K562 (cell line): ENCODE measurements around the gene PTGIR. TPM values are rescaled to one million over a fixed set of nuclear protein-coding genes. Genes with fewer than 3 reads are reported as not detected.

Experiments
- BACH1 ChIP-seq: fragments of 200-800 bp; sonication (Bioruptor generic); IDR thresholded peaks from 2 replicates; pipeline ENCODE4 v1.6.1; 2016; ENCODE audit warnings: missing genetic modification characterization, missing compliant biosample characterization
- ETS2 ChIP-seq: IDR thresholded peaks from 2 replicates; pipeline ENCODE4 v1.6.1; 2016; ENCODE audit warnings: borderline replicate concordance, missing genetic modification characterization, mild to moderate bottlenecking, moderate library complexity, missing compliant biosample characterization; ENCODE audit not compliant: poor library complexity, severe bottlenecking
- FOXP1 ChIP-seq: sonication (generic); formaldehyde crosslinking; IDR thresholded peaks from 2 replicates; pipeline ENCODE4 v1.8.0; 2022; ENCODE audit warnings: mild to moderate bottlenecking, missing genetic modification reagents
- GTF2A2 ChIP-seq: IDR thresholded peaks from 2 replicates; pipeline ENCODE4 v1.6.1; 2016; ENCODE audit warnings: mild to moderate bottlenecking, missing genetic modification characterization, missing compliant biosample characterization
- LARP7 ChIP-seq: fragments of 450-650 bp; IDR thresholded peaks from 2 replicates; pipeline ENCODE4 v1.6.1; 2016
- MAZ ChIP-seq, 2 experiments: fragments of 450-650 bp in 1 of 2; sonication (generic) in 1 of 2; formaldehyde crosslinking; IDR thresholded peaks in 1 of 2; conservative IDR thresholded peaks in 1 of 2; 2 replicates each; pipeline versions ENCODE4 v1.4.0 to v1.5.0; 2020; ENCODE audit warnings: mild to moderate bottlenecking in 1 of 2, missing genetic modification reagents in 1 of 2
- MEF2D ChIP-seq: conservative IDR thresholded peaks from 2 replicates; pipeline ENCODE4 v1.6.1; 2016; ENCODE audit warnings: low read depth, missing genetic modification characterization, missing compliant biosample characterization
- NEUROD1 ChIP-seq: fragments of 150-350 bp; IDR thresholded peaks from 2 replicates; pipeline ENCODE4 v1.6.1; 2014; ENCODE audit warnings: borderline replicate concordance, low read length, low read depth; ENCODE audit not compliant: partially characterized antibody
- POLR2AphosphoS5 ChIP-seq: IDR thresholded peaks from 2 replicates; pipeline ENCODE4 v1.6.1; 2011; ENCODE audit warnings: mild to moderate bottlenecking, low read depth, low read length, moderate library complexity; ENCODE audit not compliant: control insufficient read depth, insufficient read depth
- PTRF ChIP-seq: fragments of 450-650 bp; IDR thresholded peaks from 2 replicates; pipeline ENCODE4 v1.6.1; 2016; ENCODE audit warnings: mild to moderate bottlenecking, missing genetic modification characterization, missing compliant biosample characterization
- RCOR1 ChIP-seq, 2 experiments: IDR thresholded peaks; 2 replicates each; pipeline ENCODE4 v1.6.1; 2012; ENCODE audit warnings: low read depth in 2 of 2, low read length in 2 of 2, borderline replicate concordance in 1 of 2, improper control_type of control experiment in 1 of 2
- RHOXF2B ChIP-seq: fragments of 250-450 bp; sonication (Bioruptor Pico); conservative IDR thresholded peaks from 2 replicates; pipeline ENCODE4 v1.5.1; 2021
- SRSF9 ChIP-seq: fragments of 200-400 bp; formaldehyde crosslinking; IDR thresholded peaks from 2 replicates; pipeline ENCODE4 v1.6.1; 2017; ENCODE audit warnings: low read depth, low read length, borderline replicate concordance
- TRIM25 ChIP-seq: fragments of 450-650 bp; IDR thresholded peaks from 2 replicates; pipeline ENCODE4 v1.7.0; 2016; ENCODE audit warnings: borderline replicate concordance
- YY1 ChIP-seq, 3 experiments: IDR thresholded peaks; 2 replicates each; pipeline ENCODE4 v1.6.1; 2011; ENCODE audit warnings: low read length in 2 of 3, mild to moderate bottlenecking in 2 of 3, moderate library complexity in 2 of 3, borderline replicate concordance in 1 of 3, control low read depth in 1 of 3, low read depth in 1 of 3; ENCODE audit not compliant: insufficient read depth in 3 of 3, insufficient replicate concordance in 2 of 3, control insufficient read depth in 1 of 3, insufficient read length in 1 of 3; ENCODE audit errors: extremely low read depth in 1 of 3
- ZNF668 ChIP-seq: fragments of 250-450 bp; sonication (Bioruptor Pico); IDR thresholded peaks from 2 replicates; pipeline ENCODE4 v1.8.0; 2022; ENCODE audit warnings: mild to moderate bottlenecking, inconsistent platforms
- polyA plus RNA-seq, 8 experiments: library from polyadenylated mRNA; depleted of rRNA in 4 of 8; stranded (reverse) in 5 of 8; unstranded in 3 of 8; fragments of >200 nt; fragmentation: Nextera tagmentation in 2 of 8; fragmentation: Illumina TruSeq in 1 of 8; extraction: Ambion mirVana in 2 of 8; extraction: Trizol in 1 of 8; gene quantifications; 2 replicates each; pipeline versions ENCODE4 v1.2.1 to v1.2.3, GENCODE V29; 2011 to 2014; ENCODE audit warnings: inconsistent platforms in 1 of 8, missing spikeins in 1 of 8
- total RNA-seq, 7 experiments: library from RNA; depleted of rRNA in 6 of 7; stranded (reverse); fragments of >200 nt in 6 of 7; fragmentation: Illumina TruSeq in 2 of 7; extraction: Trizol in 2 of 7; gene quantifications; 2 replicates each; pipeline versions ENCODE4 v1.2.1 to v1.2.3, GENCODE V29; 2011 to 2021; ENCODE audit warnings: low replicate concordance in 1 of 7
- TF ChIP-seq, protein P1 (sequence below), 2 experiments: fragments of 450-650 bp; conservative IDR thresholded peaks; 2 replicates each; pipeline ENCODE4 v1.6.1; 2017; ENCODE audit warnings: mild to moderate bottlenecking in 2 of 2, moderate library complexity in 2 of 2
- TF ChIP-seq, protein P2 (sequence below): fragments of 450-650 bp; IDR thresholded peaks from 2 replicates; pipeline ENCODE4 v1.6.1; 2017; ENCODE audit warnings: antibody characterized with exemption, mild to moderate bottlenecking

Gene PTGIR
- total and polyA plus RNA-seq, 9 of the 15 experiments (the other 6 are each of a cell fraction or from before 2014, with no cell fraction given), result 0.11 to 3.4 (median 1.1) TPM; not detected in 1

DNA sequence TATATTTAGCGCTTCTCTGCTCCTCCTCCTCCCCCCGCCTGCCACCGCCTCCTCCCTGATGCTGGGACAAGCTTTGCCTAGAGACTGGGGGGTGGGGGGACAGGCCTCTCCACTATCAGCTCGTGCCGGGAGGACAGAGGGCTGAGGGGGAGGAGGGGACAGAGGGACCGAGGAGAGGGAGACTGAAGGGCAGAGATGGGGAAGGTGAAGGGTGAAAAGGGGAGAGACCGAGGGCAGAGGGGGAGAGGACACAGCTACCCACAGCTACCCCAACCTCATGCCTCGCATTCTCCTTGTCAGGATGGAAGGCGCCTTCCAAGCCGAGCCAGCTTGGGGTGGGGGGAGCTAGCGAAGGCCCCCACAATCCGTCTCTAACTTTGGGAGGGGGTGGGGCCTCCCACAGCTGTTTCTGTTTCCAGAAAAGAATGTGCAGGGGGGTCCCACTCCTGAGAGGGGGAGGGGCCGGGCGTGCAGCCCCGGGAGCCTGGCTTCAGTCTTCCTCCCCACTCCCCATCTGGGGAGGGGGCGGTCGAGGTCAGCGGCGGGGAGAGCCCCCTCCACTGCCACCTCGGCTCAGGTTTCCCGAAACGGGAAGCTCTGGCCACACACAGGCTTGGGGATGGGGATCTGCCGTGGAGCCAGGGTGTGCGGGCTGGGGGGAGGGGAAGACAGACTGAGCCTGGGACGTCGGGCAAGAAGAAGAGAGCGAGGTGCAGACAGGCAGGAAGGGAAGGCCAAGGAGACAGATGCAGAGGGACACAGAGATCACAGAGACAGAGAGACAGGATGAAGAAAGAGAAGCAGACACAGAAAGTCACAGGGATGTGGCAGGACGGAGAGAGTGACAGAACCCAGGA is 34.5 kb upstream of the PTGIR start (continued):
- TF ChIP-seq YY1 (IDR thresholded peaks at IDR 0.05; ENCODE audit: borderline replicate concordance in 1 of 3, control insufficient read depth in 1 of 3, extremely low read depth in 1 of 3, insufficient read depth in 3 of 3, insufficient read length in 1 of 3, insufficient replicate concordance in 2 of 3, low read depth in 1 of 3, low read length in 2 of 3), result no peak
- TF ChIP-seq SRSF9, result no peak
- no peak for TF ChIP-seq TRIM25
- no peak for TF ChIP-seq BACH1 (tag)
- TF ChIP-seq MEF2D (tag), result no peak
- TF ChIP-seq RCOR1 (IDR thresholded peaks at IDR 0.05; ENCODE audit: borderline replicate concordance in 1 of 2, low read depth in 2 of 2, low read length in 2 of 2), result peak in 1 of 2 experiments; percentile 80; a peak in 2 of 4 replicates
- TF ChIP-seq FOXP1 (CRISPR knock-in tag), result no peak
- no peak for TF ChIP-seq NEUROD1
- TF ChIP-seq ETS2 (tag), result no peak
- TF ChIP-seq, protein P1, sequence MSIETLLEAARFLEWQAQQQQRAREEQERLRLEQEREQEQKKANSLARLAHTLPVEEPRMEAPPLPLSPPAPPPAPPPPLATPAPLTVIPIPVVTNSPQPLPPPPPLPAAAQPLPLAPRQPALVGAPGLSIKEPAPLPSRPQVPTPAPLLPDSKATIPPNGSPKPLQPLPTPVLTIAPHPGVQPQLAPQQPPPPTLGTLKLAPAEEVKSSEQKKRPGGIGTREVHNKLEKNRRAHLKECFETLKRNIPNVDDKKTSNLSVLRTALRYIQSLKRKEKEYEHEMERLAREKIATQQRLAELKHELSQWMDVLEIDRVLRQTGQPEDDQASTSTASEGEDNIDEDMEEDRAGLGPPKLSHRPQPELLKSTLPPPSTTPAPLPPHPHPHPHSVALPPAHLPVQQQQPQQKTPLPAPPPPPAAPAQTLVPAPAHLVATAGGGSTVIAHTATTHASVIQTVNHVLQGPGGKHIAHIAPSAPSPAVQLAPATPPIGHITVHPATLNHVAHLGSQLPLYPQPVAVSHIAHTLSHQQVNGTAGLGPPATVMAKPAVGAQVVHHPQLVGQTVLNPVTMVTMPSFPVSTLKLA (conservative IDR thresholded peaks at IDR 0.05), result peak in 1 of 2 experiments; percentile 43; a peak in 1 of 4 replicates
- TF ChIP-seq PTRF, result no peak
- TF ChIP-seq LARP7, result peak; percentile 74; the same call in 1 of the 2 replicates
- no peak for TF ChIP-seq GTF2A2 (tag)
- TF ChIP-seq ZNF668, result no peak
- 0 out of 2 replicates have a peak, but pooled peaks have one; percentile 30 for TF ChIP-seq POLR2AphosphoS5
- peak in 1 of 2 experiments; percentile 40; a peak in 1 of 4 replicates for TF ChIP-seq MAZ (CRISPR knock-in tag; conservative IDR thresholded peaks at IDR 0.05 in 1 of 2, IDR thresholded peaks at IDR 0.05 in 1 of 2)
- TF ChIP-seq, protein P2, sequence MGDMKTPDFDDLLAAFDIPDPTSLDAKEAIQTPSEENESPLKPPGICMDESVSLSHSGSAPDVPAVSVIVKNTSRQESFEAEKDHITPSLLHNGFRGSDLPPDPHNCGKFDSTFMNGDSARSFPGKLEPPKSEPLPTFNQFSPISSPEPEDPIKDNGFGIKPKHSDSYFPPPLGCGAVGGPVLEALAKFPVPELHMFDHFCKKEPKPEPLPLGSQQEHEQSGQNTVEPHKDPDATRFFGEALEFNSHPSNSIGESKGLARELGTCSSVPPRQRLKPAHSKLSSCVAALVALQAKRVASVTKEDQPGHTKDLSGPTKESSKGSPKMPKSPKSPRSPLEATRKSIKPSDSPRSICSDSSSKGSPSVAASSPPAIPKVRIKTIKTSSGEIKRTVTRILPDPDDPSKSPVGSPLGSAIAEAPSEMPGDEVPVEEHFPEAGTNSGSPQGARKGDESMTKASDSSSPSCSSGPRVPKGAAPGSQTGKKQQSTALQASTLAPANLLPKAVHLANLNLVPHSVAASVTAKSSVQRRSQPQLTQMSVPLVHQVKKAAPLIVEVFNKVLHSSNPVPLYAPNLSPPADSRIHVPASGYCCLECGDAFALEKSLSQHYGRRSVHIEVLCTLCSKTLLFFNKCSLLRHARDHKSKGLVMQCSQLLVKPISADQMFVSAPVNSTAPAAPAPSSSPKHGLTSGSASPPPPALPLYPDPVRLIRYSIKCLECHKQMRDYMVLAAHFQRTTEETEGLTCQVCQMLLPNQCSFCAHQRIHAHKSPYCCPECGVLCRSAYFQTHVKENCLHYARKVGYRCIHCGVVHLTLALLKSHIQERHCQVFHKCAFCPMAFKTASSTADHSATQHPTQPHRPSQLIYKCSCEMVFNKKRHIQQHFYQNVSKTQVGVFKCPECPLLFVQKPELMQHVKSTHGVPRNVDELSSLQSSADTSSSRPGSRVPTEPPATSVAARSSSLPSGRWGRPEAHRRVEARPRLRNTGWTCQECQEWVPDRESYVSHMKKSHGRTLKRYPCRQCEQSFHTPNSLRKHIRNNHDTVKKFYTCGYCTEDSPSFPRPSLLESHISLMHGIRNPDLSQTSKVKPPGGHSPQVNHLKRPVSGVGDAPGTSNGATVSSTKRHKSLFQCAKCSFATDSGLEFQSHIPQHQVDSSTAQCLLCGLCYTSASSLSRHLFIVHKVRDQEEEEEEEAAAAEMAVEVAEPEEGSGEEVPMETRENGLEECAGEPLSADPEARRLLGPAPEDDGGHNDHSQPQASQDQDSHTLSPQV, result no peak
- no peak for TF ChIP-seq RHOXF2B
